ENCODE measurements around the gene GAS7. TPM values are rescaled to one million over a fixed set of nuclear protein-coding genes. Genes with fewer than 3 reads are reported as not detected.
"Not testable (repeated sequence)": the region's sequence is repeated elsewhere in the genome, so short reads cannot be mapped to it uniquely, and the experiment has no call there.

Gene GAS7
- total RNA-seq, 2 donors from 2014 or later: 1.1 to 5.2 TPM

DNA sequence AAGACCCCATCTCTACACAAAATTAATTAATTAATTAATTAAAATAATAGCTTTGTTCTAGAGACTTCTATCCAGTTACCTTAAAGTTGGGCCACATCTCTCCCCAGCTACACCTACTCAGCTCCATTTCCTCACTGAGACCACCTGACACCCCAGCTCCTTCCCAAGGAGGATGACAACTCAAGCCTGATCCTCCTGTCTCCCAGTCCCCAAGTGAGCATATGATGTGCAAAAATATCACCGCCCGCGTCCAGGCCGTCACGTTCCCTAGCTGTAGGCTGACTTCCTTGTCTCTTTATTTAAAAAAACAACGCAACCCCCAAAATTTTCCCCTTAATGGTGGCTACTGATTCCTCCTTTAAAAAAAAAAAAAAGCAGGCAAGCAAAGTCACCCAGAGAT is 173.2 kb downstream of the GAS7 start:
- no peak for ATAC-seq
- no peaks in the 10 kb centered on the region for H3K9me3 ChIP-seq (ENCODE audit: control insufficient read depth, low read length, poor library complexity, severe bottlenecking)
- no peak for DNase-seq
- Mint-ChIP-seq H3K4me3 (no peak overlapping the region), H3K27me3 (peaks cover 19% of the 10 kb centered on the region), H3K27ac (no peak overlapping the region), H3K4me1 (peaks cover 3% of the 10 kb centered on the region), H3K36me3 (ENCODE audit: low read depth) (no peaks in the 10 kb centered on the region)

DNA sequence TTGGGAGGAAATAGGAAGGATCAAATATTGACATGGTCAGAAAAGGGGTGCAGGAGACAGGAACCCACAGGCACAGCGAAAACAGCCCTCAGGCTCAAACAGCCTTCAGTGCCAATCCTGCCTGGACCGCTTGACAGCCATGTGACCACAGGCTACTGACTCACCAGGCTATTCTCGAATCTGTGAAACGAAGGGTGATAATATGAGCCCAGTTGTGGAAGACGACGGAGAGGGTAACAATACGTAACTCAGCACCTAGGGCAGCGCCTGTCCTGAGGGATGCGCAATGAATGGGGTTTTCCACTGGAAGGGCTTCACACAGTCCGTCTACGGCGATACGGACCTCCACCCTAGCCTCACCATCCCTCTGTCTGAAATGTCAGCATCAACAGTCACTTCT is 176.0 kb downstream of the GAS7 start:
- Mint-ChIP-seq H3K27ac (no peak overlapping the region), H3K27me3 (peaks cover 19% of the 10 kb centered on the region), H3K4me3 (no peak overlapping the region), H3K4me1 (peaks cover 3% of the 10 kb centered on the region), H3K36me3 (ENCODE audit: low read depth) (no peaks in the 10 kb centered on the region)
- ATAC-seq (no peak), DNase-seq (no peak)
- H3K9me3 ChIP-seq (ENCODE audit: control insufficient read depth, low read length, poor library complexity, severe bottlenecking): no peaks in the 10 kb centered on the region

DNA sequence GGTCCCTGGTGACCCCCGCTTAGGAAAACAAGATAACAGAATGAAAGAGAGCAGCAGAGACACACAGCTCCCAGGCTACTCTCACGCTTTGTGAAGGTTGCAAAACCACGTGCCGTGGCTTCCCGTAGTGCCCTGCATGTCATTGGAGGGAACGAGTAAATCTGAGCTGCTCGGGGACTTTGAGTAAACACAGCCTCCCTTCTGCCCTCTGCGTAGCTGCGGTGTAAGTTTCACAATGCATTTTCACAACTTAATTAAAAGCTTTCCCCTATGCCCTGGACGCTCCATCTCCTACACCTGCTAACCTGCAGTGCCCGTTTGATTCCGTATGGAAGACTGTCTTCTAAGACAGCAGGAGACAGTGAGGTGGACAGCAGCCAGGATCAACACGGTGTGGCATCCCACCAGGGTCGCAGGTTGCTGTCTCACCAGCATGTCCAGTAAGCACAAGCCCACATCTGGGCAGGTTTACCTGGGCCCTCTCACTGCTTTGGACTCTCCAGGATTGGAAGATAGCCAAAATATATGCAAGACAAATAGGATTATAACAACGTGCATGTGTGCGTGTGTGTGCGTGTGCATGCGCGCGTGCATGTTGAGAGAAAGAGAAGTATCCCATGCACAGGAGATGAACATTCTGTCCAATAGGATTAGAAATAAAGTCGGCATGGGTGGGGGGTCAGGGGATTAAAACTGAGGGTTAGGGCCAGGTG is 177.0 kb downstream of the GAS7 start:
- Mint-ChIP-seq H3K4me1 (peaks cover 3% of the 10 kb centered on the region), H3K27me3 (peaks cover 13% of the 10 kb centered on the region), H3K4me3 (no peak overlapping the region), H3K27ac (no peak overlapping the region), H3K36me3 (ENCODE audit: low read depth) (no peaks in the 10 kb centered on the region)
- no peaks in the 10 kb centered on the region for H3K9me3 ChIP-seq (ENCODE audit: control insufficient read depth, low read length, poor library complexity, severe bottlenecking)
- ATAC-seq (no peak), DNase-seq (no peak)

DNA sequence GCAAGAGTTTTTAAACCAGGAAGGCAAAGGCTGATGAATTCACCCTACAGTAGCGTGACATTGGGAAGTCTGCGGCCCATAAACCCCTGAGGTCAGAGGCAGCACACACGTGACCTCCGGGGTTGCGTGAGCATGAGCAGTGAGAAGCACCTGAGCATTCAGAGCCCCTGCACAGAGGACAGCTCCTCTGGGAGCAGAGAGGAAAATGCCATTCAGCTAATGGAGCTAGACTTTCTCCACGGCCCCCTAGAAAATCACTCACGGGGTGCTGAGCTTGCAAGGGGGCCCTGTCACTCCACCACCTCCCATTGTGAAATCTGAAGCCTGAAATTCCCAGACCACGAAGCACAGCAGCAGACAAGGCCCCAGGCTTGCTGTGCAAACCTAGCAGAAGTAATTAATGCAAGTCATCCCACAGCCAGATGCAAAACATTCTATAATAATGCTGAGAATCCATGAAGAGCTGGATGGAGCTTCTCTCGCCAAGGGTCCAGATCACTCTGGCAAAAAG is 178.4 kb downstream of the GAS7 start:
- Mint-ChIP-seq H3K4me3 (no peak overlapping the region), H3K36me3 (ENCODE audit: low read depth) (no peaks in the 10 kb centered on the region), H3K4me1 (peaks cover 2% of the 10 kb centered on the region), H3K27ac (no peak overlapping the region), H3K27me3 (peaks cover 16% of the 10 kb centered on the region)
- H3K9me3 ChIP-seq (ENCODE audit: control insufficient read depth, low read length, poor library complexity, severe bottlenecking): no peaks in the 10 kb centered on the region
- ATAC-seq (no peak), DNase-seq (no peak)

DNA sequence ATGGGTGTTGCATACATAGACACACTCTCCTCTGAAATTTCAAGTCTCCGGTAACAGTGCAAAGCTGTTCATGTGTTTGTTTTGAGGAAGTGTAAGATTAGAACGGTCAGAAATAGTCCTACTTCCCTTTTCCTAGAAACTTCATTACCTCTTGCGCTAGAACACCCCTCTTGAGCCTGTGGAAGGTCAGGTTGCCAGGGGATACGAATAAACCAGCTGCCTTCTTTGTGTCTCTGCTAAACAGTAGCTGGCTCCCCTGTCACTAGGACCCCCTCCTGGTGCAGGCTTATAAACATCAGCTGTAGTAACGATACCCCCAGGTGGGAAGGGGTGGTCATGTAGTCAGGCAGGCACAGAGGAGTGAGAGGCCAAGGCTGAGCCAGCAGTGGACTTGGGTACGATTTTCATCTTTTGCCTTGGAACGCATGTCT is 179.9 kb downstream of the GAS7 start:
- no peak overlapping the region for H3K27ac Mint-ChIP-seq
- ATAC-seq: peak; percentile 33
- no peaks in the 10 kb centered on the region for H3K9me3 ChIP-seq (ENCODE audit: control insufficient read depth, low read length, poor library complexity, severe bottlenecking)
- DNase-seq: no peak
- peaks cover 30% of the 10 kb centered on the region for H3K27me3 Mint-ChIP-seq
- no peak overlapping the region for H3K4me3 Mint-ChIP-seq
- no peaks in the 10 kb centered on the region for H3K36me3 Mint-ChIP-seq (ENCODE audit: low read depth)
- peaks cover 2% of the 10 kb centered on the region for H3K4me1 Mint-ChIP-seq

DNA sequence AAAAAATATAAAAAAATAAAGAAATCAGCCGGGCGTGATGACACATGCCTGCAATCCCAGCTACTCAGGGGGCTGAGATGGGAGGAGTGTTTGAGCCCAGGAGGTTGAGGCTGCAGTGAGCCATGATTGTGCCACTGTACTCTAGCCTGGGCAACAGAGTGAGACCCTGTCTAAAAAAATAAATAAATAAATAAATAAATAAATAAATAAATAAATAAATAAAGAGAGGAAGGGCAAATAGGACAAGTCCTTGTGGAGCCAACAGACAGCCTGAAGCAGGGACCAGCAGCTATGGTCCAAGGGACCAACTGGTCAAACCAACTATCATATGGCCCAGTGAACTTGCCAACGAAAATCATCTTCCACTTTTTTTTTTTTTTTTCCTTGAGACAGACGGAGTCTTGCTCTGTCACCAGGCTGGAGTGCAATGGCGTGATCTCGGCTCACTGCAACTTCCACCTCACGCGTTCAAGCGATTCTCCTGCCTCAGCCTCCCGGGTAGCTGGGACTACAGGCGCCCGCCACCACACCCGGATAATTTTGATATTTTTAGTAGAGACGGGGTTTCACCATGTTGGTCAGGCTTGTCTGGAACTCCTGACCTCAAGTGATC is 181.3 kb downstream of the GAS7 start:
- H3K4me3 Mint-ChIP-seq; H3K4me1 Mint-ChIP-seq; H3K9me3 ChIP-seq (ENCODE audit: control insufficient read depth, low read length, poor library complexity, severe bottlenecking); H3K27ac Mint-ChIP-seq; H3K36me3 Mint-ChIP-seq (ENCODE audit: low read depth); ATAC-seq; DNase-seq: not testable (repeated sequence)
- peaks cover 24% of the 10 kb centered on the region for H3K27me3 Mint-ChIP-seq

DNA sequence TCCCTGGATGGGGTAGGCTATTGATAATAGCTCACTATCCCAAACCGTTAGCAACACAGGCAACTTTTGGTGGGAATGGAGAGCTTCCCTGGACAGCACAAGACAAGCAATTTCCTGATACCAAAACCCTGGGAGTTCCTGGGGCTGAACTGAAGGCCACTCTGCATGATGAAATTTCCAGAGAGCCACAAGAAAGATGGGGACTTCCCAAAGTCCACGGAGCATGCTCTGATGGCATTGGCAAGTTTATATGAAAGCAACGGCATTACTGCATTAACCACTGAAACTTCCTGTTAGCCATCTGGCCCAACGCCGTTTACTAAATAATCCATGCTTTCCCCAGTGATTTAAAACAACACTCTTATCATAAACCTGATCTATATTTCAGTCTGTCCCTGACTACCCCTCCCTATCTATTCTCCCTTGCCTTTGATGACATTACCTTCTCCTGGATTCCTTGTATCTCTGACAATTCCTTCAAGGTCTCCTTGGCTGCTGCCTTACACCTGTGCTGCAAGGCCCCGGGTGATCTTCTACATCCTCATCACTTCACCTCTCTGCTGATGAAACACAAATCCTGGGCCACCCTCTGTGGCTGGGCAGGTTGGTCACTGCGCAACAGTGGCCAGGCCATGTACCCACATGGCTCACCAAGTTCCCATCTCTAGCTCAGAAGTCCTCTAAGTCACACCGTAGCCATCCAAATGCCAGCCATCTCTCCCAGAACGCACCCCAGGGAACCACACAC is 184.9 kb downstream of the GAS7 start:
- peaks cover 24% of the 10 kb centered on the region for H3K27me3 Mint-ChIP-seq
- no peaks in the 10 kb centered on the region for H3K36me3 Mint-ChIP-seq (ENCODE audit: low read depth)
- H3K4me3 Mint-ChIP-seq: no peak overlapping the region
- H3K4me1 Mint-ChIP-seq: peaks cover 2% of the 10 kb centered on the region
- no peak overlapping the region for H3K27ac Mint-ChIP-seq
- ATAC-seq (no peak), DNase-seq (no peak)
- H3K9me3 ChIP-seq (ENCODE audit: control insufficient read depth, low read length, poor library complexity, severe bottlenecking): no peaks in the 10 kb centered on the region

DNA sequence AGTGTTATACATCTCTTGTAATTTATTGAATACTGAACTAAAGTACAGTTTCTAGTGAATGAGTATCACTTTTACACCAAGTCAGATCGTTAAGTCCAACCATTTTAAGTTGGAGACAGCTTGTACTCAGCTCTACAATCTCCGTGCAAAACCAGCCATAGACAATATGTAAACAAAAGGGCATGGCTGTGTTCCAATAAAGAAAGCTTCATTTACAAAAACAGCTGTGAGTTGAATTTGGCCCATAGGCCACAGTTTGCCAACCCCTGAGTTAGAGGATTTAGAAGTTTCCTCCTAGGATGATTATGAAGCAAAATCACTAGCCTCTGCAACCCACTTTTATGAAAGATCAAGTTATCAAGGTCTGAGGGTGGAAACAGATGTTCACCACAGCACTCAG is 187.7 kb downstream of the GAS7 start:
- H3K4me1 Mint-ChIP-seq: peaks cover 2% of the 10 kb centered on the region
- no peak overlapping the region for H3K4me3 Mint-ChIP-seq
- ATAC-seq: no peak
- no peak for DNase-seq
- H3K27me3 Mint-ChIP-seq: peaks cover 26% of the 10 kb centered on the region
- no peak overlapping the region for H3K27ac Mint-ChIP-seq
- no peaks in the 10 kb centered on the region for H3K9me3 ChIP-seq (ENCODE audit: control insufficient read depth, low read length, poor library complexity, severe bottlenecking)
- H3K36me3 Mint-ChIP-seq (ENCODE audit: low read depth): no peaks in the 10 kb centered on the region

DNA sequence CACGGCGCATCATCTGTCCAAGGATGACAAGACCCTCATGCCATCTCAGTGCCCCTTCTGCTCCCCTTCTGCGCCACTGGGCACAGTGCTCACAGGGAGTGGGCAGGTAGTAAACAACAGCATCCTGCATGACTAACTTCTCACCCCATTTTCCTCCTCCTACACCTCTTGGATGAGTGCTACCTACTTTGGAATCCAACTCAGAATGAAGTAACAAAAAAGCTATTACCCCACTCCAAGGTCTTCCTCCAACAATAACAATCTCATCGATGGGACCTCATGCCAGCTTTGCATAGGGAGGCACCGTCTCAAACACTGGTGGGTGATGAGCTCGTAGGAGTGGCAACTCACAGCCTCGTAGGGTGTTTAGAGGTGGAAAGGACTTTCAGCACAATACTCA is 194.7 kb downstream of the GAS7 start:
- no peaks in the 10 kb centered on the region for H3K36me3 Mint-ChIP-seq (ENCODE audit: low read depth)
- no peak overlapping the region for H3K4me3 Mint-ChIP-seq
- no peak overlapping the region for H3K27ac Mint-ChIP-seq
- H3K4me1 Mint-ChIP-seq: no peaks in the 10 kb centered on the region
- DNase-seq (no peak), ATAC-seq (no peak)
- peaks cover 11% of the 10 kb centered on the region for H3K27me3 Mint-ChIP-seq
- no peaks in the 10 kb centered on the region for H3K9me3 ChIP-seq (ENCODE audit: control insufficient read depth, low read length, poor library complexity, severe bottlenecking)

DNA sequence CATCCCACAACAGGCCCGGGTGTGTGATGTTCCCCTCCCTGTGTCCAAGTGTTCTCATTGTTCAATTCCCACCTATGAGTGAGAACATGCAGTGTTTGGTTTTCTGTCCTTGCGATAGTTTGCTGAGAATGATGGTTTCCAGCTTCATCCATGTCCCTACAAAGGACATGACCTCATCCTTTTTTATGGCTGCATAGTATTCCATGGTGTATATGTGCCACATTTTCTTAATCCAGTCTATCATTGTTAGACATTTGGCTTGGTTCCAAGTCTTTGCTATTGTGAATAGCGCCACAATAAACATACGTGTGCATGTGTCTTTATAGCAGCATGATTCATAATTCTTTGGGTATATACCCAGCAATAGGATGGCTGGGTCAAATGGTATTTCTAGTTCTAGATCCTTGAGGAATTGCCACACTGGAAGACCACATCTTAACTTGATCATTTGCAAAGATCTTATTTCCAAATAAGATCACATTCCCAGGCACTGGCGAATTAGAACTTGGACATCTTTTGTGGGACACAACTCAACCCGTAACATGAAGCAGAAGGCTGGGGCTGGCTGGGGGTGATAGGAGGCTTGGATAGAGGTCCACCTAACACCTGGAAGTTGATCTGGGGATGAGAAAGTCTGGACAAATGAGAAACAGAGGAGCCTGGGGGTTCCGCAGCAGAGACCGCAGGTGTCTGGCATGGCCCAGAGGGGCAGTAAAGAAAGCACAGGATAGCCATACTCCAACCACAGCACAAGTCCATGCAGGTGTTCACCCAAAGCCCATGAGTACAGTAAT is 195.6 kb downstream of the GAS7 start:
- H3K27ac Mint-ChIP-seq; H3K4me3 Mint-ChIP-seq; ATAC-seq; H3K36me3 Mint-ChIP-seq (ENCODE audit: low read depth); H3K9me3 ChIP-seq (ENCODE audit: control insufficient read depth, low read length, poor library complexity, severe bottlenecking); H3K4me1 Mint-ChIP-seq; DNase-seq: not testable (repeated sequence)
- H3K27me3 Mint-ChIP-seq: peaks cover 11% of the 10 kb centered on the region

DNA sequence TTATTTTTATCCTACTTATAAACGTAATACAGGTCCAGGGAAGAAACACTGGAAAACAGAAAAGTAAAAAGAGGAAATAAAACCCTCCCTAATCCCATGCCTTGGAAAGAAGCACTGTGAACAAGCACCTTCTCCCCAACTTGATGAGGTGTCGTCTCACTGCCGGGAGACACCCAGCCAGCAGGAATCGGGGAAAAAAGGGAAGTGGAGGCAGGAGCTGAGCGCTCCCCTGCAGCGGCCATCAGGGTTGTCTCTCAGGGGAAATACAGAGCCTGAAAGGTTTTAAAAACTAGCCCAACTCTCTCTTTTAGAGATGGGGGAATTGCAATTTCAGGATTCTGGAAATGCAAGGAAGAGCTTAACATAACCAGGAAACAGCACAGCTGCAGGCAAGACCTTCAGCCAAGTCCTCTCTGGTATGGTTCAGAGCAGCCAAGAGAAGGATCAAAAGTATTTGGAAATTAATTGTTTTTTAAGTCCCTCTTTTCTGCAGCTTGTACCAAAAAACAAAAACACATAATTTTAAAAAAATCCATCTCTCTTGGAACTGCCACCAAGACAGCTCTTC is 197.0 kb downstream of the GAS7 start:
- H3K9me3 ChIP-seq (ENCODE audit: control insufficient read depth, low read length, poor library complexity, severe bottlenecking): no peaks in the 10 kb centered on the region
- Mint-ChIP-seq H3K27me3 (peaks cover 10% of the 10 kb centered on the region), H3K27ac (no peak overlapping the region), H3K36me3 (ENCODE audit: low read depth) (no peaks in the 10 kb centered on the region), H3K4me1 (no peaks in the 10 kb centered on the region), H3K4me3 (no peak overlapping the region)
- ATAC-seq (no peak), DNase-seq (no peak)

DNA sequence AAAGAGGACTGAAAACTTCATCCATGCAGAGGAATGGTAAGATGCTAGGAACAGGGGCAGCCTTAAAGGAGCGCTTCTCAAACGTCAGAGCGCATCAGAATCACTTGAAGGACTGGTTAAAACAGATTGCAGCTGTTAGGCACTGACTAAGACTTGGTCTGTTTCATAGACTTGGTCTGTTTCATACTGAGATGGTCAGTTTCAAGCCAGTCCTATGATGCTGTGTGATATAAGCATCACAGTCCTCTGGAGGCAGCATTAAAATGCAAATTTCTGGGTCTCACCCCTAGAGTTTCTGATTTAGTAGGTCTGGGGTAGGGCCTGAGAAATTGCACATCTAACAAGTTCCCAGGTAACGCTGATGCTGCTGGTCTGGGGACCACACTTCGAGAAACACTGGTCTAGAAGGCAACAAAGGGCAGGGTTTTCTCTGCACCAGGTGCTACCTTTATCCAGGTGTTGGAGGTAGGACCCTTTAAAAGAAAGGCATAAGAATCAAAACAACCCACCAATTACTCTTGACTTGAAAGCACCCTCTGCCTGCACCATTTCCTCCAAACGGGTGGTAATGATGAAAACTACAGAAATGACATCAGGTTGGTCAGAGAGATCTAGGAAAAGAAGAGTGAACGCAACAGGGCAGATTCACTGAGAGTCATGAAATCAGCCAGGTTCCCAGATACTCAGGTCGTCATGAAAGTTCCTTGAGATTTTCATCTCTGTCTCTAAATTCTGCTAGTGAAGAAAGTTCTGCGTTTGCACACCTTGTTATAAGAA is 198.3 kb downstream of the GAS7 start:
- H3K9me3 ChIP-seq (ENCODE audit: control insufficient read depth, low read length, poor library complexity, severe bottlenecking): no peaks in the 10 kb centered on the region
- peaks cover 10% of the 10 kb centered on the region for H3K27me3 Mint-ChIP-seq
- H3K27ac Mint-ChIP-seq: no peak overlapping the region
- DNase-seq (no peak), ATAC-seq (no peak)
- no peak overlapping the region for H3K4me3 Mint-ChIP-seq
- H3K36me3 Mint-ChIP-seq (ENCODE audit: low read depth): no peaks in the 10 kb centered on the region
- H3K4me1 Mint-ChIP-seq: no peaks in the 10 kb centered on the region
